NCI-H1417 (cell line): Measurements from ENCODE around the gene ANKRD34B.
"Not testable (repeated sequence)": the region's sequence is repeated elsewhere in the genome, so short reads cannot be mapped to it uniquely, and the experiment has no call there.

ENCODE experiments used
- DNase-seq, 3 experiments: peaks; one replicate each; lab custom pipeline; 2025; lab: John Stamatoyannopoulos, UW

The ANKRD34B gene

DNA sequence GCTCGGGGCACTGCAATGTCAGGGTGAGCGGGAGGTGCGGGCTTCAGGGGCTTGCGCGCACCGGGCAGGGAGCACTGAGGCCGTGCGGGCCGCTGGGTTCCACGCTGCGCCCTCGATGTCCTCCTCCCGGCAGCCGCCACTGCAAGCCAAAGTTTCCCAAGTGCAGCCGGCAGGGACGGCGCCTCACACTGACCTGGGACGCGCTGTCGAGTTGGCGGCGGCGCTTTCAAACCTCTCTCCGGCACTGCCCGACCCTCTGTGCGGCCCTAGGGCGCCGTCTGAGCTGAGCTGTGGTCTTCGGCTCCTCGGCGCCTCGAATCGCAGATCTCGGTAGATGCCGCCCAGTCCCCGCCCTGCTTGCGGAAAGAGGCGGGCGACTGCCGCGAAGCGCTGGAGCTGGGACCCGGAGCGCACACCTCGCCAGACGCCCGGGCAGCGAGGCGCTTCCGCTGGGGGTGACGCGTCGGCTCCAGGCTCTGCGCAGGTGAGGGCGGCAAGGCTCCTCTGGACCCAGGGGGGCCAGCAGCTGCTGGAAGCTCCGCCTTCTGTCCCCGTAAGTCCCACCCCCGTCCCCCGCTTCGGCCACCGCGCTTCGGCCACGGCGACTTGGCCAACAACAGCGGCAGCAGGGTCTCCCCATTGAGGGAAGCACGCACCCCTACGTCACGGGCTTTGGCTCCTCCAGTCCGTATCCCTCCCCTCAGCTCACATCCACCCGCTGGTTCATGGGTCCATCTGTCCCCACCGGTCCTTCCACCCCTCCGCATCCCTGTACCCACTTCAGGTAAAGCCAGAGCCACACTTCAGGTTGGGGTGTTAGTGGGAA is at the start of gene ANKRD34B:
Gene ANKRD34B, minus strand, starts transcription at position 320 of the 826 bp plus-strand sequence. CDS start 10,261 bp downstream, outside the sequence.
- peak in 2 of 3 experiments; percentile 52 to 66 for DNase-seq

DNA sequence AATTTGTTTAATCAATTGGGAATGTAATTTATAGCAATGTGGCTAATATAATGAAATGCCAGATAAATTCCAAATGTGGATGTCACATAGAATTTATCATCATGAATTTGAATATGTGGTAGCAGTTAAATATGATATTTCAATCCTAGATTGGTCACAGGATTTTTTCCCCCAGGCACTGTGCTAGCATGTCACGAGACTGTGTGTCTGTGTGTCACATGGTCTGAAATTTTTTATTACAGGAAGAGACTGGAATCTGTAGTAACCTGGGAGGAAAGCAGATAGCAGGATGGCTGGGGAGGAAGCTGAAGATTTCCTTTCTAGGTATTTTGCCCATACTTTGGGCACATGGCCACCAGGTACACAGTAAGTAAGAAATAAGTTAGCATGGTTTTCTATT is 49.0 kb upstream of the ANKRD34B start:
- DNase-seq: no peak

DNA sequence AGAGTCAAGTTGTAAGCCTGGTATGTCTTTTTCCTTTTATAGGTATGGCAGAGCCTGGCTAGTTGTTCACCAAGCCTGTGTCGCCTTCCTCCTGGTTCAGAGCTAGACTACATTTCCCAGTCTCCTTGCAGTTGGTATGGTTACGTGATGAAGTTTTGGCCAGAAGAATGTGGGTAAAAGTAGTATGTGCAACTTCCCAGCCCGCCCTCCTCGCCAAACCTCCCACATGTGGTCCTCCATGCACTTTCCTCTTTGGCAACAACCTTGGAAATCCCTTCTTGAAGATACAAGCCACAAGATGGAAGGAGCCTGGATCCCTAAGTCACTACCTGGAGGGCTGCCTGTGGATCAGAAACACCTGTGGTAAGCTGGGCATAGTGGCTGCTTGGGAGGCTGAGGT is 48.4 kb upstream of the ANKRD34B start:
- no peak for DNase-seq

DNA sequence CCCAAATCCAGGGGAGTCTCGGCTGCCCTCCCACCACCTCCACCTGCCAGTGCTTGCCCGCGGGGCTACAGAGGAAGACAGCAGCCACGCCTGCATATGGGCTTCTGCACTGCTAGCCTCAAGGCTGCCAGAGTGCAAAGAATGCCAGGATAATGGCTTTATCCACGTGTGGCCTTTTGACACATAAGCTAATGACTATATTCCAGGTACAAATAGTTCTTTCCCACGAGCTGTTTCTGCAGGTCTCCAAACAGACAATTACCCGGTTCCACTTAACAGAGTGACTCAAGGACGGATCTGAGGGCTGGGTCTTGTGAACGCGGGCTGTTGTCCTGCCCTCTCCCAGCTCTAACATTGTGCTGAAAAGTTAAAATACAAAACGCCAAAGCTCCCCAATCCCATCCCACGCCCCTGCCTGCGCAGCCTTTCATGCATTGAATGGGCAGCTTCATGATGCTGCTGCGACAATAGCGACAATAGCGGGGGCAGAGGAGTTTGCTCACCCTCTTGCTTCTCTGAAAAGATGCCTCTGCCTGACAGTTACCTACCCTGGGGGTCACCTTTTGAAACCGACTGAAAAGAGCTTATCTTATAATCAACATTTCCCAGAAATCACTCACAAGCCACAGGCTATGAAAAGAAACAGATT is 45.3 kb upstream of the ANKRD34B start:
- no peak for DNase-seq

DNA sequence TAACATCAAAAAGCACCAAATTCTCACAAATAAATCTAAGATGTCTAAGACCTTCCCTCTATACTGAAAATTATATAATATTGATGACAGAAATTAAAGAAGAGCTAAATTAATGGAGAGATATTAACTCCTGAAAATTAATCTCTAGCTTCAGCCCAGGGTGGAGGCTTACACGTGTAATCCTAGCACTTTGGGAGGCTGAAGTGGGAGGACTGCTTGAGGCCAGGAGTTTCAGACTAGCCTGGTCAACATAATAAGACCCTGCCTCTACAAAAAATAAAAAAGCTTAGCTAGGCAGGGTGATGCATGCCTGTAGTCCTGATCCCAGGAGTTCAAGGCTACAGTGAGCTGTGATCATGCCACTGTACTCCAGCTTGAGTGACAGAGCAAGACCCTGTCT is 39.6 kb upstream of the ANKRD34B start:
- no peak for DNase-seq

DNA sequence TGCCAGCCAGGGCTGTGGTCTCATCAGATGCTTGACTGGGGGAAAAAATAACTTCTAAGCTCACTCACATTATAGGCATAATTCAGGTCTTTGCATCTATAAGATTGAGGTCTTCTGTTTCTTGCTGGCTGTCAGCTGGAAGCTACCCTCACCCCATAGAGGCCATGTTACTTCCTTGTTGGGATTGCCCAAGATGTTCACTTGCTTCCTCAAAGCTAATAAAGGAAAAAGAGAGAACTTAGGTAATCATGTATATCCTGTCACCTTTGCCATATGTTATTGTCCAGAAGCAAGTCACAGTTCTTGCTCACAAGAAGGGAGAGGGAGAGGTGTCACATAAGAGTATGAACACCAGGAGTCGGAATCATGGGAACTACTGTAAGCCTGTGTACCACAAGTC is 38.7 kb upstream of the ANKRD34B start:
- DNase-seq: no peak

DNA sequence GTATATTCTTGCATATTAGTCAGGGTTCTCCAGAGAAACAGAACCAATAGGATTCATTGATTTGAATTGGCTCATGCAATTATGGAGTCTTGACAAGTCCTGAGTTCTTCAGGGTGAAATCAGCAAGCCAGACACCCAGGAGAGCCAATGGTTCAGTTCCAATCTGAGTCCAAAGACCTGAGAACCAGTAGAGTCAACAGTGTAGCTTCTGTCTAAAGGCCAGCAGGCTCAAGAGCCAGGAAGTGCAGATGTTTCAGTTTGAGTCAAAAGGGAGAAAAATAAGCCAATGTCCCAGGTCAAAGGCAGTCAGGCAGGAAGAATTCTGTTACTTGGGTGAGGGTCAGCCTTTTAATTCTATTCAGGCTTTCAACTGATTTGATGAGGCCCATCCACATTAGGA is 37.8 kb upstream of the ANKRD34B start:
- DNase-seq: no peak

DNA sequence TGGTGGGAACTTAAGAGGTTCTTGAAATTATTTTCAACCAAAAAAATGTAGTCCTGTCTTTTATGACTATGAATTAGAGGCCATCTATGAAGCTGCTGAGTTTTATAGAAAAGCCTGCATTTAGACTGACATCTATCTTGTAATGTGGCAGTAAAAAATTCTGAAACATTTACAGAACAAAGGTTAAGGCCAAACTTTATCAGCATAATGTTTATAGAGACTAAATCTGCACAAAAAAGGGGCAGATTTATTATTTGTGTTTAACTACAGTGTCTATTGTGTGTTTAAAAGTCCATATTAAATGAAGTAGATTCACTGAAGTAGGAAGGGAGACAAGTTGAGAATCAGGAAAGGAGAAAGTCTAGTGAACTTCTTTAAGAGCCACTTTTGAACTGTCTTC is 37.3 kb upstream of the ANKRD34B start:
- DNase-seq: no peak

DNA sequence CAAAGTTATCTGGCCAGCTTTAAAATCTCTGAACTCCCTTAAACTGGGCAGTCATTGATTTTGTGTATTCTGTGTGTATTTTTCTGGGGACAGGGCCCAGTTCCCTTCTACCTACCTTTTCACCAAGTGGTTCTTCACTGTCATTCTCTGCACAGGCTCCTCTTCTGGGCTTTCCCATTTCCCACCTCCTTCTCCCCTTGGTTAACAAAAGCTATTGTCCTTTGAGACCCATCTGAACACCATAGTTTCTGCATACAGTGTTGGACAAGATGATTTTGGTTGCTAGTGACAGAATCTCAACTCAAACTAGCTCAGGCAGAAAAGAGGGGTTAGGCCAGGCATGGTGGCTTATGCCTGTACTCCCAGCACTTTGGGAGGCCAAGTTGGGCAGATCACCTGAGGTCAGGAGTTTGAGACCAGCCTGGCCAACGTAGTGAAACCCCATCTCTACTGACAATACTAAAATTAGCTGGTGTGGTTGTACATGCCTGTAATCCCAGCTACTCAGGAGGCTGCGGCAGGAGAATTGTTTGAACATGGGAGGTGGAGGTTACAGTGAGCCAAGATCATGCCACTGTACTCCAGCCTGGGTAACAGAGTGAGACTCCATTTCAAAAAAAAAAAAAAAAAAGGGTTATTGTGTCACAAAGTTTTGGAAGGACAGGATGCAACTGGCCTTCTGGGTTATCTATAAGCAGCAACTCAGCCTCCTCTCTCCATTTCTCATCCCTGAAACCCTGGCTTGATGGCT is 31.0 kb upstream of the ANKRD34B start:
- DNase-seq: no peak

DNA sequence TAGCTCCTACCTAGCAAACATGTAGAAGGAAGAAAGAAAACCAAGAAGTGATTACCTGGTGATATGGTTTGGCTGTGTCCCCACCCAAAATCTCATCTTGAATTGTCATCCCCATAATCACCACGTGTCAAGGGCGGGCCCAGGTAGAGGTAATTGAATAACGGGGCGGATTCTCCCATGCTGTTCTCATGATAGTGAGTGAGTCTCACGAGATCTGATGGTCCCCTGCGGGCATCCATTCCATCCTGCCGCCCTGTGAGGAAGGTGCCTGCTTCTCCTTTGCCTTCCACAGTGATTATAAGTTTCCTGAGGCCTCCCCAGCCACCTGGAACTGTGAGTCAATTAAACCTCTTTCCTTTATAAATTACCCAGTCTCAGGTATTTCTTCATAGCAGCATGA is 27.4 kb upstream of the ANKRD34B start:
- DNase-seq: no peak

DNA sequence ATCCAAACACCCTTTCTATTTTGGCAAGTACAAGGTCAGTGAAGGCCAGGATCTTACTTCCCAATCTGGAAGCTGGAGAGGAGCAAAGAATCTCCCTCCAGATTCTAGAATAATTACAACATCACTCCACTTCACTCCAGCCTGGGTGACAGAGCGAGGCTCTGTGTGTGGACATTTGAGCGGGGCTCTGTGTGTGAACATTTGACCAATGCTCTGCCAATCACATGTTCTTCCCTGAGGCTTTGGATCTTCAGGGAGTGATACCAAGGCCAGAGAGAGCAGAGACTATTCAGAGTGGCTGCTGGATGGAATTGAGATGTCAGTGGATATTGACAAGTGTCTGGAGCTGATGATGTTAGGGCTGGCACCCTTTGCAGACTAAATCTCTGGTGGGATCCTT is 24.7 kb upstream of the ANKRD34B start:
- no peak for DNase-seq

DNA sequence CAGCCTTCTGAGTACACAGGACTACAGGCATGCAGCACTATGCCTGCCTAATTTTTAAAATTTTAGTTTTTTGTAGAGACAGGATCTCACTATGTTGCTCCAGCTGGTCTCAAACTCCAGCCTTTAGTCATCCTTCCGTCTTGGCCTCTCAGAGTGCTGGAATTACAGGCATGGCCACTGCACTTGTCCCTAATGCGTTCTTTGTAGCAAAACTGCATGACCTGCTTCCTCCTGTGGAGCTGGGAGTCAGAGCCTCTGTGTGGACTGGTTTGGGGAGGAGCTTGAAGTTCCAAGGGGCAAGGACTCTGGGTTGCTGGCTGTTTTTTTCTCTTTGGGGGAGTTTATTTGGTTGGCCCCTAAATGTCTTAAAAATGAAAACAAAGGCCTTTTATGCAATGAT is 22.7 kb upstream of the ANKRD34B start:
- no peak for DNase-seq

DNA sequence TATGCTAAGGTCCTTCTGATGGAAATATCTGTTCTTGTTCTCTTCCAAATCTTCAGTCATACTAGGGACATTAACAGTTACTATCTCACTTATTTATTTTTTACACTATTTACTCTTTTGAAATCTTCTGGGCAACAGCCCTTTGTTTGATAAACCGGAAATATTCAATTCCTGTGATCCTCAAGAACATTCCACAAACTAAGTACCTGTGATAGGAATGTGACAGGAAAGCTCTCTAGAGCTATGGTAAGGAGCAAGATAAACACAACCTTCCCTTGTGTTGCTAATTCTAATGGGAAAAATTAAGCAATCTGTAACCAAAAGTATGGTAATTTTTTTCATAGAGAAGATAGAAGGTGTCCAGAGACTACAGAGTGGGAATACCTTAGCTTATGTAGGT is 22.0 kb upstream of the ANKRD34B start:
- DNase-seq: no peak

DNA sequence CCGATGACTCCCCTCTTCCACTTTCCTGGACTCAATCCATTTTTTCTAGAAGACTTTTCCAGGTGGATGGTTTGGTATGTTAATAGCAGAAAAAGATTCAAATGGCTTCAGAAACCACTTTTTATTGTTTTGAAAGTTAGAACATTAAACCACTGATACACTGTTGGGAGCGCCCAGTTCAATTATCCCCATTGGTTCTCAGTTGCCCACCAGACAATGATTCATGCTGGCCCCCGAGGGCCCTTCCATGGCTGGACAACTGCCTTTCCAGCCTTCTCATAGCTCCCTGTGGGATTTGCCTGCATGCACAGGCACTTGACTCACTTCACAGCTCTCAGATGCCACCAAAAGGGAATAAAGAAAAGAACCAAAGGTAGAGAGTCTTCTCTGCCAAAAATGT is 21.3 kb upstream of the ANKRD34B start:
- DNase-seq: no peak

DNA sequence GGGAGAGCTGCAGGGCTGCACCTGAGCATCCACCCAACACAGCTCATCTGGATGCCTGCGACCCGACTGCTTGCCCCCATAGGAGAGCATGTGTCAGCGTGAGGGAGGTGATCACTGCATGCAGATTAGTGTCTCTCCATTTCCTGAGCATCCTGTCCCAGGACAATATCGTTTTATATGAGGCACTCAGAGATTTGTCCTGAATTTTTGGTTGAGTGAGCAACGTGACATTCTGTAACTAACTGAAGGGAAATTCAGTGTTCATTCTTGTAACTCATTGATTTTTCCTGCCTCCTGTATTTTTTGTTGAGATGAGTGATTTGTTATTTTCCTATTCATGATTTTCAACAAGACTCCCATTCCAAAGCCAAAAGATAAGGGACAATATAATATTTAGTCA is 20.7 kb upstream of the ANKRD34B start:
- no peak for DNase-seq

DNA sequence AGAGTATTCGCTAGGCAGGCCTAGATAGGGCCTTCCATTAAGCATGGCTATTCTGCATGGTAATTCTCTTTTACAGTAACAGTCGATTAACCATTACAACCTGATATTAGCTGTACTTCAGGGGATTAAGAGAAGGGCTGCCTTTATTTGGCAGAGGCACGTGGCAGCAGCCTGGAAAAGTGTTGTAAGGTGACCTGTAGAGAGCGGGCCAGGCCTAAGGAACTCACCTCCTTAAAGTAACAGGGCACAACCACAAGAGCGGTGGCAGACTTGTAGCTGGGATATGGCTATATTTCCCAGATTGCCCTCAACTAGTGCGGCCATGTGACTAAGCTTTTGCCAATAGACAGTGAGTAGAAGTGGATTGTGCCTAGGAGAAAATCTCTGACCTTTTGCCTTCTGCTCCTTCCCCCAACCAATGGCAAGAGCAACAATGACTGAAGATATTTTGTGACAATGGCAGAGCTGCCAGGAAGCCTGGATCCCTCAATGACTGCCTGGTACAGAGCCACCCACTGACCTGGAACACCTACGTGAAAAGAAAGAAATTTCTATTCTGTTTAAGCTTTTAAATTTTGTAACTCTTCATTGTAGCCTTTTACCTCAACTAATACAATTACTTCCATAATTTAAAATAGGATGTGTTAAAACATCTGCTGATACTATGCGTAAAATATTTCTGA is 18.9 kb upstream of the ANKRD34B start:
- no peak for DNase-seq

DNA sequence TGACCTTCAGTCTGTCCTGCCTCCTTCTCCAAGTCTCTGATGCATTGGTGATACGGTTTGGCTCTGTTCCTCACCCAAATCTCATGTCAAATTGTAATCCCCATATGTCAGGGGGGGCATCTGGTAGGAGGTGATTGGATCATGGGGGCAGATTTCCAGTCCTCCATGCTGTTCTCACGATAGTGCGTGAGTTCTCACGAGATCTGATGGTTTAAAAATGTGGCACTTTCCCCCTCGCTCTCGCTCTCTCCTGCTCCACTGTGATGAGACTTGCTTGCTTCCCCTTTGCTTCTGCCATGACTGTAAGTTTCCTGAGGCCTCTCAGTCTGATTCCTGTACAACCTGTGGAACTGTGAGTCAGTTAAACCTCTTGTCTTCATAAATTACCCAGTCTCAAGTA is 14.7 kb upstream of the ANKRD34B start:
- DNase-seq: no peak

DNA sequence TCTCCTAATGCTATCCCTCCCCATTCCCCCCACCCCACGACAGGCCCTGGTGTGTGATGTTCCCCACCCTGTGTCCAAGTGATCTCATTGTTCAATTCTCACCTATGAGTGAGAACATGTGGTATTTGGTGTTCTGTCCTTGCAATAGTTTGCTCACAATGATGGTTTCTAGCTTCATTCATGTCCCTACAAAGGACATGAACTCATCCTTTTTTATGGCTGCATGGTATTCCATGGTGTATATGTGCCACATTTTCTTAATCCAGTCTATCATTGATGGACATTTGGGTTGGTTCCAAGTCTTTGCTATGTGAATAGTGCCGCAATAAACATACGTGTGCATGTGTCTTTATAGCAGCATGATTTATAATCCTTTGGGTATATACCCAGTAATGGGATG is 10.2 kb upstream of the ANKRD34B start:
- DNase-seq: not testable (repeated sequence)

DNA sequence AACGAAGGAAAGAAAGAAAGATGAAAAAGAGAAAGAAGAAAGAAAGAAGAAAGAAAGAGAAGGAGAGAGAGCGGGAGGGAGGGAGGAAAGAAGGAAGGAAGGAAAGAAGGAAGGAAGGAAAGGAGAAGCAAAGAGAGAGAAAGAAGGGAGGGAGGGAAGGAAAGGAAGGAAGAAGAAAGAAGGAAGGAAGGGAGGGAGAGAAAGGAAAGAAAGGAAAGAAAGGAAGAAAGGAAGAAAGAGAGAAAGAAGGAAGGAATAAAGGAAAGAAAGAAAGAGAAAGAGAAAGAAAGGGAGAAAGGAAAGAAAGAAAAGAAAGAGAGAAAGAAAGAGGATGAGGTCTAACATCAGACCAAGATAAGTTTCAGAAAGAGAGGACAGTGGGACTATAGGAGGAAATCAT is 9.0 kb upstream of the ANKRD34B start:
- no peak for DNase-seq

DNA sequence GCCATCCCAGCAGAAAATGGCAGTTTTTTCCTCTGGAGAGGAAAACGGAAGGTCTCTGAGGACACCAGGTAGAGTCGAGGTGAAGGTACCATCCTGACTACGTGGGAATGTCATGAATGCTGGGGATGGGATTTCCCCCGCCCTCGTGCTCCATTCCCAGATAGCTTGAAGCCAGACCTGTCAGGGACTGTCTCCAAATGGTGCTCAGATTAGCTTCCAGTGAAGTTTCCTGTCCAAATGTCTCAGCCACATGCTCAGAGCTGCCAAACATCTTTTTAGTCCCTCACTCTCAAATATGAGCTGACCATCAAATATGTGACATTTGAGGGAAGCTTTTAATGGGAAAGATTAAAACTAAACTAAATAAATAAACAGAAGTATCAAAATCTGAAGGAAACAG is 7.6 kb upstream of the ANKRD34B start:
- no peak for DNase-seq

DNA sequence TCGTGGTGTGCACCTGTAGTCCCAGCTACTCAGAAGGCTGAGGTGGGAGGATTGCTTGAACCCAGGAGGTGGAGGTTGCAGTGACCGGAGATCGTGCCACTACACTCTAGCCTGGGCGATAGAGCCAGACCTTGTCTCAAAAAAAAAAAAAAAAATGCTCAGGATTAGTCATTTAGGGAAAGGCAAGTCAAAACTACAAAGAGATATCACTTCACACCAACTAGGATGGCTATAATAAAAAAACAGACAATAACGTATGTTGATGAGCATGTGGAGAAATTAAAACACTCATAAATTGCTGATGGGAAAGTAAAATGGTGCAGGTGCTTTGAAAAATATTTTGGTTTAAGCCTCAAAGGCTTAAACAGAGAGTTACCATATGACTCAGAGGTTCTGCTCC is 6.3 kb upstream of the ANKRD34B start:
- DNase-seq: no peak

DNA sequence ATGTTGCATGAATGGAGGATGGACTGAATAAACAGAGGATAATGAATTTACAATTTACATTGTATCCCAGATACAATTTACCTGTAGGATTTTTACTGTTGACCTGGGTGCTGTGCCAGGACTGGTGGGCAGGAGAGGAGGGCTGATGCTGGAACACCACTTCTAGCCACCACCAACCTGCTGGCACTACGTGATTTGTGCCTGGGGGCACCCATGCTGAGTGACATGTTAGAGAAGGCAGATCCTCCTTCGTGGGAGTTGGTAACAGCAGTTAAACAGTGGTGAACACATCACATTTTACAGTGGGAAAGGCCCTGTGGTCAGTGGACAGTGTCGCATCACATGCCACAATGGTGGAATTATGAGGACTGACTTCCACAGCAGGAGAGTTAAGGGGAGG is 3.0 kb upstream of the ANKRD34B start:
- no peak for DNase-seq
